ENCODE measurements around the gene ELOB. TPM values are rescaled to one million over a fixed set of nuclear protein-coding genes. Genes with fewer than 3 reads are reported as not detected.
A peak's percentile ranks its signal among the peaks of the same experiment; 100 is the strongest.

ELOB gene
- total and polyA plus RNA-seq, 2 of the 8 experiments (the other 6 are each of a cell fraction or from before 2014, with no cell fraction given), result 237 to 1,357 TPM

- Histone ChIP-seq H2BK20ac (ENCODE audit: low read length) (no peak overlapping the region), H3K9ac (replicated peaks in 1 of 4; ENCODE audit: extremely low read depth in 1 of 4, low read depth in 3 of 4, low read length in 3 of 4) (no peak overlapping the region), H3K56ac (replicated peaks; ENCODE audit: insufficient read length, low read depth, low read length) (no peak overlapping the region), H3K9me3 (ENCODE audit: insufficient read depth in 2 of 2, low read depth in 1 of 2, low read length in 1 of 2) (no peaks in the 10 kb centered on the region), H3K27ac (ENCODE audit: low read depth, low read length) (no peak overlapping the region), H3K4ac (replicated peaks; ENCODE audit: insufficient read length, low read depth, low read length) (no peak overlapping the region), H2BK12ac (ENCODE audit: low read depth, low read length) (peak overlapping the region; percentile 23; the same call in 1 of the 2 replicates), H3K14ac (ENCODE audit: insufficient read length) (no peak overlapping the region), H3K36me3 (ENCODE audit: control insufficient read depth in 2 of 4, insufficient read depth in 4 of 4, low read length in 3 of 4) (no peaks in the 10 kb centered on the region), H3K79me1 (ENCODE audit: low read depth, low read length) (no peaks in the 10 kb centered on the region), H4K91ac (replicated peaks; ENCODE audit: insufficient read length, low read length) (peak overlapping the region; percentile 65), H3K79me2 (ENCODE audit: control insufficient read depth in 1 of 2, insufficient read depth in 2 of 2, low read length in 2 of 2) (no peaks in the 10 kb centered on the region), H3K18ac (ENCODE audit: extremely low read depth, low read length) (no peak overlapping the region; the same call in 1 of the 2 replicates), H2AK5ac (ENCODE audit: low read depth, low read length) (0 out of 2 replicates have a peak overlapping the region, but pooled peaks have one; percentile 19), H3K4me3 (ENCODE audit: extremely low read depth in 1 of 4, insufficient read depth in 2 of 4, low read depth in 3 of 4, low read length in 4 of 4) (no peak overlapping the region), H3K27me3 (replicated peaks in 1 of 4; ENCODE audit: control insufficient read depth in 3 of 4, extremely low read depth in 1 of 4, insufficient read depth in 3 of 4, low read length in 3 of 4) (no peaks in the 10 kb centered on the region), H2BK120ac (replicated peaks; ENCODE audit: low read depth, low read length) (no peak overlapping the region), H2BK5ac (ENCODE audit: low read depth, low read length) (no peak overlapping the region), H3K4me2 (ENCODE audit: insufficient read depth in 1 of 2, low read depth in 2 of 2, low read length in 2 of 2) (no peak overlapping the region), H4K20me1 (replicated peaks in 1 of 2; ENCODE audit: control insufficient read depth in 1 of 2, insufficient read depth in 2 of 2, low read length in 2 of 2) (no peaks in the 10 kb centered on the region), H4K5ac (ENCODE audit: insufficient read length, low read depth, low read length) (no peak overlapping the region), H2AFZ (ENCODE audit: low read length) (0 out of 2 replicates have a peak overlapping the region, but pooled peaks have one; percentile 62), H3K23ac (ENCODE audit: insufficient read length) (no peak overlapping the region), H3K4me1 (replicated peaks in 1 of 4; ENCODE audit: control insufficient read depth in 3 of 4, insufficient read depth in 4 of 4, low read length in 3 of 4) (peaks cover 0 to 4% (median 0%) of the 10 kb centered on the region in 4 experiments; a peak in 1 of 7 replicates), H2BK15ac (ENCODE audit: low read length) (no peak overlapping the region; the same call in 1 of the 2 replicates), H4K8ac (ENCODE audit: extremely low read depth, insufficient read depth, low read length) (peak overlapping the region; percentile 3; the same call in 1 of the 2 replicates), H3K23me2 (ENCODE audit: low read depth, low read length) (no peaks in the 10 kb centered on the region)
- CTCF ChIA-PET (ENCODE audit: partially characterized antibody), result interaction anchor here (0.7 to 2.0 kb wide), 5 partner anchors 10 to 145 kb away, joined by 3 to 9 read pairs (median 4); no protein-coding TSS in a partner anchor
- POLR2A ChIA-PET (ENCODE audit: partially characterized antibody), result interaction anchor here (1.1 to 1.2 kb wide), 2 partner anchors 40 to 44 kb away, joined by 4 to 5 read pairs; no protein-coding TSS in a partner anchor
- FAIRE-seq, result no peak
- WGBS, 2 experiments (ENCODE audit: extremely low coverage in 1 of 2, insufficient coverage in 1 of 2, insufficient read length in 1 of 2, insufficient replicate concordance in 2 of 2, low coverage in 1 of 2, low lambda C conversion rate in 2 of 2, missing lambda C conversion rate in 1 of 2), result 91% methylated on average over 27 of the region's 68 CpGs; no CpG with 5 or more reads in 1 of the 2 experiments
- DNase-seq (ENCODE audit: low read depth in 1 of 2, low spot score in 2 of 2), result no peak
- no peak for TF ChIP-seq CREB1 (IDR thresholded peaks at IDR 0.05)
- no peak for TF ChIP-seq CHD1 (IDR thresholded peaks at IDR 0.05; ENCODE audit: low read depth, low read length)
- TF ChIP-seq JUND (IDR thresholded peaks at IDR 0.05; ENCODE audit: low read length), result no peak
- no peak for TF ChIP-seq SIN3A (conservative IDR thresholded peaks at IDR 0.05 in 1 of 2, IDR thresholded peaks at IDR 0.05 in 1 of 2; ENCODE audit: low read depth in 1 of 2, low read length in 2 of 2)
- TF ChIP-seq NRF1 (IDR thresholded peaks at IDR 0.05; ENCODE audit: low read depth, low read length), result no peak
- TF ChIP-seq HDAC6 (IDR thresholded peaks at IDR 0.05; ENCODE audit: low read depth, low read length), result no peak
Measured at GRCh38 chr16:2817340-2818271, 40.5 kb upstream of the ELOB start.
